GM19397 (cell line): ENCODE measurements around the gene ZNF862.

Experiments used
- ATAC-seq: cut with Tn5 transposase; IDR thresholded peaks from one replicate; pipeline ENCODE4 v1.9.1; 2021; ENCODE audit warnings: mild to moderate bottlenecking, moderate library complexity; ENCODE audit not compliant: unreplicated experiment

ZNF862 gene

GRCh38 chr7:149839933-149840332 lies 1.8 kb downstream of the ZNF862 start:
- ATAC-seq, result no peak

GRCh38 chr7:149843566-149843965 lies 5.4 kb downstream of the ZNF862 start:
- no peak for ATAC-seq

- ATAC-seq, result no peak
These were observed 6.3 kb downstream of the ZNF862 start for GRCh38 chr7:149844445-149844844.

GRCh38 chr7:149845257-149845980 lies 7.2 kb downstream of the ZNF862 start:
- no peak for ATAC-seq

- no peak for ATAC-seq
These were observed 7.8 kb downstream of the ZNF862 start for GRCh38 chr7:149846021-149846420.

- no peak for ATAC-seq
These were observed 8.4 kb downstream of the ZNF862 start for GRCh38 chr7:149846436-149847046.

GRCh38 chr7:149849174-149849573 lies 11.0 kb downstream of the ZNF862 start:
- ATAC-seq, result no peak

- ATAC-seq, result no peak
These were observed 11.9 kb downstream of the ZNF862 start for GRCh38 chr7:149850007-149850594.

- ATAC-seq, result no peak
These were observed 12.5 kb downstream of the ZNF862 start for GRCh38 chr7:149850716-149851115.

GRCh38 chr7:149851449-149851848 lies 13.3 kb downstream of the ZNF862 start:
- ATAC-seq, result no peak

- no peak for ATAC-seq
These were observed 15.0 kb downstream of the ZNF862 start for GRCh38 chr7:149853157-149853556.

- no peak for ATAC-seq
These were observed 16.6 kb downstream of the ZNF862 start for GRCh38 chr7:149854611-149855360.

- no peak for ATAC-seq
These were observed 17.5 kb downstream of the ZNF862 start for GRCh38 chr7:149855361-149856305.

- ATAC-seq, result no peak
These were observed 18.4 kb downstream of the ZNF862 start for GRCh38 chr7:149856583-149856982.

- no peak for ATAC-seq
These were observed 21.2 kb downstream of the ZNF862 start for GRCh38 chr7:149859369-149859768.

GRCh38 chr7:149859876-149860275 lies 21.7 kb downstream of the ZNF862 start:
- no peak for ATAC-seq

- ATAC-seq, result no peak
These were observed 22.9 kb downstream of the ZNF862 start for GRCh38 chr7:149860821-149861727.

GRCh38 chr7:149861728-149862045 lies 23.5 kb downstream of the ZNF862 start:
- ATAC-seq, result no peak

GRCh38 chr7:149862156-149862555 lies 24.0 kb downstream of the ZNF862 start:
- no peak for ATAC-seq

GRCh38 chr7:149863500-149863899 lies 25.3 kb downstream of the ZNF862 start:
- ATAC-seq, result no peak
